Activated CD4-positive, alpha-beta T cell treated with anti-CD3 and anti-CD28 coated beads, Interleukin-10, Interleukin-2, amounts not matched to agents 100 ng/mL and 50 ng/mL, durations not matched to agents 16 hours and 8 hours (primary cell): ENCODE results near the gene ATF3.
"Not testable (repeated sequence)": the region's sequence is repeated elsewhere in the genome, so short reads cannot be mapped to it uniquely, and the experiment has no call there.

ENCODE experiments used
- DNase-seq: peaks from one replicate; pipeline ENCODE4 v3.0.0-alpha.2; 2020

ATF3 gene

GRCh38 chr1:212629450-212630157, 21.0 kb downstream of the ATF3 start:
- no peak for DNase-seq

GRCh38 chr1:212630158-212630900, 21.8 kb downstream of the ATF3 start:
- DNase-seq, result peak; percentile 78

- DNase-seq, result no peak
Observed at GRCh38 chr1:212633161-212633560, 24.6 kb downstream of the ATF3 start.

GRCh38 chr1:212634252-212634651, 25.7 kb downstream of the ATF3 start:
- no peak for DNase-seq

GRCh38 chr1:212635141-212635631, 26.6 kb downstream of the ATF3 start:
- DNase-seq, result peak; percentile 39

- no peak for DNase-seq
Observed at GRCh38 chr1:212637902-212638301, 29.3 kb downstream of the ATF3 start.

GRCh38 chr1:212638492-212639151, 30.1 kb downstream of the ATF3 start:
- DNase-seq, result no peak

GRCh38 chr1:212639524-212639923, 31.0 kb downstream of the ATF3 start:
- DNase-seq, result not testable (repeated sequence)

GRCh38 chr1:212640223-212640878, 31.8 kb downstream of the ATF3 start:
- DNase-seq, result no peak

- no peak for DNase-seq
Observed at GRCh38 chr1:212641956-212642355, 33.4 kb downstream of the ATF3 start.

GRCh38 chr1:212643877-212644276, 35.3 kb downstream of the ATF3 start:
- no peak for DNase-seq

- DNase-seq, result no peak
Observed at GRCh38 chr1:212644866-212645545, 36.4 kb downstream of the ATF3 start.

GRCh38 chr1:212645546-212646543, 37.3 kb downstream of the ATF3 start:
- no peak for DNase-seq

- no peak for DNase-seq
Observed at GRCh38 chr1:212646588-212646987, 38.0 kb downstream of the ATF3 start.

- DNase-seq, result no peak
Observed at GRCh38 chr1:212647004-212647403, 38.4 kb downstream of the ATF3 start.

- no peak for DNase-seq
Observed at GRCh38 chr1:212648431-212648830, 39.9 kb downstream of the ATF3 start.

GRCh38 chr1:212649020-212649419, 40.5 kb downstream of the ATF3 start:
- DNase-seq, result no peak

- no peak for DNase-seq
Observed at GRCh38 chr1:212650228-212650627, 41.7 kb downstream of the ATF3 start.

GRCh38 chr1:212651521-212651920, 43.0 kb downstream of the ATF3 start:
- DNase-seq, result no peak

- no peak for DNase-seq
Observed at GRCh38 chr1:212651977-212652376, 43.4 kb downstream of the ATF3 start.

GRCh38 chr1:212652609-212653008, 44.0 kb downstream of the ATF3 start:
- DNase-seq, result no peak
